NCI-H2107 treated with DMSO at 0.1 percent for 48 hours (cell line): ENCODE results near the gene PLEKHF1.

Experiments
- DNase-seq: peaks from one replicate; lab custom pipeline; 2025; ENCODE audit not compliant: unreplicated experiment; lab: John Stamatoyannopoulos, UW

PLEKHF1 gene

GRCh38 chr19:29724746-29725145, 59.5 kb downstream of the PLEKHF1 start:
- DNase-seq = no peak
